Measurements from ENCODE around the gene PDE4B. TPM values are rescaled to one million over a fixed set of nuclear protein-coding genes. Genes with fewer than 3 reads are reported as not detected.

PDE4B gene
- total RNA-seq, 1 donor from 2014 or later: 29.0 TPM

DNA sequence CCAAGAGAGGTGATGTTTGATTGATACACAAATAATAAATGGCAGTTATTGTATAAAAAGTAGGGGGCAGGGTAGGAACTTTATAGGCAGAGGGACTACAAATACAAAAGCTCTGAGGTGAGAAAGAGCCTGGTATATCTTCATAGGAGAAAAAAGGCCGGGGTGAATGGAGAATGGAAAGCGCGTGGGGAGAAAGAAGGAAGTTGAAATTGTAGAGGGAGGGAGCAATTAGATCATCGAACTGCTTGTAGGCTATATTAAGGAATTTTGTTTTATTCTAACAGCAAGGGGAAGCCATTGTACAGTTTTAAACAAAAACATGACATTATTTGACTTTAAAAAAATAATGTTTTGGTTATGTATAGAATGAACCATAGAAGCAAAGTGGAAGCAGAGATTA is 147.4 kb downstream of the PDE4B start:
- DNase-seq (ENCODE audit: extremely low spot score in 2 of 2): no peak
- Histone ChIP-seq H3K4me3 (no peak overlapping the region), H3K9me3 (no peaks in the 10 kb centered on the region), H3K4me1 (no peaks in the 10 kb centered on the region), H3K36me3 (no peaks in the 10 kb centered on the region), H3K27ac (no peak overlapping the region), H3K27me3 (no peaks in the 10 kb centered on the region)
- TF ChIP-seq, protein P1, sequence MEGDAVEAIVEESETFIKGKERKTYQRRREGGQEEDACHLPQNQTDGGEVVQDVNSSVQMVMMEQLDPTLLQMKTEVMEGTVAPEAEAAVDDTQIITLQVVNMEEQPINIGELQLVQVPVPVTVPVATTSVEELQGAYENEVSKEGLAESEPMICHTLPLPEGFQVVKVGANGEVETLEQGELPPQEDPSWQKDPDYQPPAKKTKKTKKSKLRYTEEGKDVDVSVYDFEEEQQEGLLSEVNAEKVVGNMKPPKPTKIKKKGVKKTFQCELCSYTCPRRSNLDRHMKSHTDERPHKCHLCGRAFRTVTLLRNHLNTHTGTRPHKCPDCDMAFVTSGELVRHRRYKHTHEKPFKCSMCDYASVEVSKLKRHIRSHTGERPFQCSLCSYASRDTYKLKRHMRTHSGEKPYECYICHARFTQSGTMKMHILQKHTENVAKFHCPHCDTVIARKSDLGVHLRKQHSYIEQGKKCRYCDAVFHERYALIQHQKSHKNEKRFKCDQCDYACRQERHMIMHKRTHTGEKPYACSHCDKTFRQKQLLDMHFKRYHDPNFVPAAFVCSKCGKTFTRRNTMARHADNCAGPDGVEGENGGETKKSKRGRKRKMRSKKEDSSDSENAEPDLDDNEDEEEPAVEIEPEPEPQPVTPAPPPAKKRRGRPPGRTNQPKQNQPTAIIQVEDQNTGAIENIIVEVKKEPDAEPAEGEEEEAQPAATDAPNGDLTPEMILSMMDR (IDR thresholded peaks at IDR 0.05): no peak
- TF ChIP-seq POLR2A (IDR thresholded peaks at IDR 0.05) (no peak), POLR2AphosphoS5 (IDR thresholded peaks at IDR 0.05; ENCODE audit: insufficient read depth in 1 of 2, low read depth in 1 of 2) (no peak)
- intact Hi-C loops (cut with DNase I): no loop called here

DNA sequence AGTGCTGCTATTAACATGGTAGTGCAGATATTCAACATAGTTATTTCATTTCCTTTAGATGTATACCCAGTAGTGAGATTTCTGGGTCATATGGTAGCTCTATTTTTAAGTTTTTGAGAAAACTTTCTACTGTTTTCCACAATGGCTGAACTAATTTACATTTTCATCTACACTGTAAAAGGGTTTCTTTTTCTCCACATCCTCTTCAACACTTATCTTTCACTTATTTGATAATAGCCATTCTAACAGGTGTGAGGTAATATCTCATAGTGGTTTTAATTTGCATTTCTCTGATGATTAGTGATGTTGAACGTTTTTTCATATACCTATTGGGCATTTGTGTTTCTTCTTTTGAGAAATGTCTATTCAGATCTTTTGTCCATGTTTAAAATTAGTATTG is 149.8 kb downstream of the PDE4B start:
- TF ChIP-seq POLR2AphosphoS5 (IDR thresholded peaks at IDR 0.05; ENCODE audit: insufficient read depth in 1 of 2, low read depth in 1 of 2) (no peak), POLR2A (IDR thresholded peaks at IDR 0.05) (no peak)
- TF ChIP-seq, protein P1 (IDR thresholded peaks at IDR 0.05): no peak
- Histone ChIP-seq H3K9me3 (no peaks in the 10 kb centered on the region), H3K36me3 (no peaks in the 10 kb centered on the region), H3K27me3 (no peaks in the 10 kb centered on the region), H3K4me1 (no peaks in the 10 kb centered on the region), H3K27ac (no peak overlapping the region), H3K4me3 (no peak overlapping the region)
- intact Hi-C loops (cut with DNase I): no loop called here
- DNase-seq (ENCODE audit: extremely low spot score in 2 of 2): no peak

DNA sequence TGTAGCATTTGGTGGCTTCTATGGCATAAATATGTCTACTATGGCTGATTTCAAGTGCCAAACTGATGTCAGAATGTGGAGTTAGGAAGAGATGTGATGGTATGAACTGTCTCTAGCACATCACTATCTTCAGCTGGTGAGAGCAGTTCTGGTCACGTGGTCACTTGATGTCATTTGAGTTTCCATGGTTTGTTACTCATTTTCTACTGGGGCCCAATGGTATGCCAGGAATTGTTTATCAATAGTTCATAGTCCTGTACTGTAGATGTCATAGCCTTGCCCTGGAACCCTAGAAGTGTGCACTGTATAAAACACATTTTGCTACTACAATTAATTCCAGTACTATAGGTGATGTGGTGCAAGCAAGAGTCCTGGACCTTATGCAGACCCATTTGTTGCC is 153.7 kb downstream of the PDE4B start:
- Histone ChIP-seq H3K27me3 (no peaks in the 10 kb centered on the region), H3K4me3 (no peak overlapping the region), H3K27ac (no peak overlapping the region), H3K9me3 (no peaks in the 10 kb centered on the region), H3K36me3 (no peaks in the 10 kb centered on the region), H3K4me1 (peaks cover 10% of the 10 kb centered on the region)
- intact Hi-C loops (cut with DNase I): no loop called here
- no peak for TF ChIP-seq POLR2A (IDR thresholded peaks at IDR 0.05)
- no peak for TF ChIP-seq POLR2AphosphoS5 (IDR thresholded peaks at IDR 0.05; ENCODE audit: insufficient read depth in 1 of 2, low read depth in 1 of 2)
- TF ChIP-seq, protein P1 (IDR thresholded peaks at IDR 0.05): no peak
- no peak for DNase-seq (ENCODE audit: extremely low spot score in 2 of 2)

DNA sequence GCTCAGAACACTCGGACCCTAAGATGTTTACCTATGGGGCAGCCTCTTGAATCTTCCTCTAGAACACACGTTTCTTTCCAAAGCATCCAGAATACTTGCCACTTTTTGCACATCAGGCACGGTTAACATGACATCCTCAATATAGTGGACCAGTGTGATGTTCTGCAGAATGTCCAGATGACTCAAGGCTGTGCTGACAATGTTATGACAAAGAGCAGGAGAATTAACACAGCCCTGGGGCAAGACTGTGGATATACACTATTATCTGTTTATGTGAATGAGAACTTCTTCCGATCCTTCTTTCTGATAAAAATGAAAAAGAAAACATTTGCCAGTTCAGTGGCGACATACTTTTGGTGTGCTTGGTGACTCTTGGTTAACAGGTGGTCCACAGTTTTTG is 154.3 kb downstream of the PDE4B start:
- Histone ChIP-seq H3K9me3 (no peaks in the 10 kb centered on the region), H3K36me3 (no peaks in the 10 kb centered on the region), H3K27ac (no peak overlapping the region), H3K4me3 (no peak overlapping the region), H3K27me3 (no peaks in the 10 kb centered on the region), H3K4me1 (peaks cover 10% of the 10 kb centered on the region)
- TF ChIP-seq POLR2AphosphoS5 (IDR thresholded peaks at IDR 0.05; ENCODE audit: insufficient read depth in 1 of 2, low read depth in 1 of 2): no peak
- intact Hi-C loops (cut with DNase I): no loop called here
- DNase-seq (ENCODE audit: extremely low spot score in 2 of 2): no peak

DNA sequence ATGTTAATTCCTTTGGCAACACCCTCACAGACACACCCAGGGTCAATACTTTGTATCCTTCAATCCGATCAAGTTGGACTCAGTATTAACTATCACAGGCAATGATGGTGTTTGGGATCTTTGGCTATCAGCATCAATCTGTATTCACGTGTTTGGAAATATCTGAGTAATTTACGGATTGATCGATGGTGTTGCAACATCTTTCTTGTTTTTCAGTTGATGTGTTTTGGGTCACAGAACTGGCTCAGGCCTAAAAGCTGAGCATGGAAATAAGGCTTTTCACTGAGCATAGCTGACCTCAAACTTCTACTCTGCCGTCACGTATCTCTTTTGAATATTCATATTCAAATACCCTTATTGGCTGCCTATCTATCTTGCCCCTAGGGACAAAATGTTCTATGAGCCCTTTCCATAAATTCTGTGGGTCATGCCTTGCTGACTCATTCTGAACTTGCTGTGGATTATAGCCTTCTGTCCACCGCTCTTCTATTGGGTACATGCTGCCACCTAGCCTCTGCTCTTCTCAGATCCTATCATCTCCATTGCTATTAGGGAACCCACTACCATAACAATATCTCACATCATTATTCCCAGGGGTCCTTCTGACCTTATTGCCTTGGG is 156.0 kb downstream of the PDE4B start:
- no peak for DNase-seq (ENCODE audit: extremely low spot score in 2 of 2)
- Histone ChIP-seq H3K4me3 (no peak overlapping the region), H3K36me3 (no peaks in the 10 kb centered on the region), H3K4me1 (peaks cover 10% of the 10 kb centered on the region), H3K9me3 (no peaks in the 10 kb centered on the region), H3K27ac (peak overlapping the region; percentile 71), H3K27me3 (no peaks in the 10 kb centered on the region)
- TF ChIP-seq POLR2AphosphoS5 (IDR thresholded peaks at IDR 0.05; ENCODE audit: insufficient read depth in 1 of 2, low read depth in 1 of 2) (peak in 1 of 2 donors; percentile 23), POLR2A (IDR thresholded peaks at IDR 0.05) (no peak)
- intact Hi-C loops (cut with DNase I): no loop called here

DNA sequence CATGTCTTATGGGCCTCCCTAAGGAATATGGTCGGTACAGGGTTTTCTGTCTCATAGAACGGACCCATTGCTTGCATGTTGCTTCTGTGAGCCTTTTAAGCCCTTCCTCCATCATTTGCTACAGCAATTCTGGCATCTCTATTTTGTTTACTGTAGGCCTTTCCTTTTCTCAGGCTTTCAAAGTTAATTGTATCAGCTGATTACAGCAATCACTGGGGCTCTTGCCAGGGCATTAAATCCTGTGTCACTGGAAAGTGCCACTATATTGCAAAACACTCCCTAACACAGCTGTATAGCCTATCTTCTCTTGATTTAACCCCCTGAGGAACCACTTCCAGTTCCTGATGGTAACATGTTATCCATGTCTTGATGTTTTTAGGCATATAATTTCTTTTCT is 156.5 kb downstream of the PDE4B start:
- no peak for DNase-seq (ENCODE audit: extremely low spot score in 2 of 2)
- no peak overlapping the region for H3K4me3 ChIP-seq
- no peaks in the 10 kb centered on the region for H3K9me3 ChIP-seq
- H3K27ac ChIP-seq: peak overlapping the region; percentile 71
- no peaks in the 10 kb centered on the region for H3K27me3 ChIP-seq
- intact Hi-C loops (cut with DNase I): no loop called here
- TF ChIP-seq POLR2A (IDR thresholded peaks at IDR 0.05): no peak
- TF ChIP-seq POLR2AphosphoS5 (IDR thresholded peaks at IDR 0.05; ENCODE audit: insufficient read depth in 1 of 2, low read depth in 1 of 2): peak; percentile 4 to 14
- peaks cover 10% of the 10 kb centered on the region for H3K4me1 ChIP-seq
- no peaks in the 10 kb centered on the region for H3K36me3 ChIP-seq

Measured in vagina (tissue), 2 donors.